HEK293 (cell line): ENCODE data around the gene EDAR.

Source experiments
- CTCF ChIA-PET: fragments of 350-600 bp; formaldehyde crosslinking; extraction: SDS; loops from one replicate; lab custom pipeline; 2021; ENCODE audit warnings: antibody characterized with exemption; lab: Yijun Ruan, JAX
- POLR2A ChIA-PET: fragments of 300-600 bp; formaldehyde crosslinking; extraction: SDS; loops from one replicate; lab custom pipeline; 2020; ENCODE audit warnings: antibody characterized with exemption, inconsistent platforms; lab: Yijun Ruan, JAX
- H3K27ac ChIP-seq: fragments of 200-500 bp; sonication (Bioruptor generic); 2 replicates; pipeline ENCODE4 v1.5.1; 2014; ENCODE audit warnings: low read depth, low read length, control low read depth, inconsistent platforms; ENCODE audit errors: extremely low read depth
- H3K36me3 ChIP-seq, 2 experiments: fragments of 200-500 bp in 1 of 2; sonication (Bioruptor generic) in 1 of 2; 1 replicate in 1 of 2; 2 replicates in 1 of 2; pipeline ENCODE4 v1.5.1; 2014 to 2017; ENCODE audit warnings: inconsistent platforms in 2 of 2, low read length in 2 of 2; ENCODE audit not compliant: control insufficient read depth in 2 of 2, insufficient read depth in 1 of 2
- H3K4me1 ChIP-seq: fragments of 200-500 bp; sonication (Bioruptor generic); 2 replicates; pipeline ENCODE4 v1.5.1; 2014; ENCODE audit warnings: mild to moderate bottlenecking, low read length, inconsistent platforms; ENCODE audit not compliant: control insufficient read depth, insufficient read depth
- H3K4me3 ChIP-seq: 2 replicates; pipeline ENCODE4 v1.5.1; 2011; ENCODE audit warnings: low read depth, mild to moderate bottlenecking, control low read depth, low read length, moderate library complexity
- H3K9me3 ChIP-seq: fragments of 200-500 bp; sonication (Bioruptor generic); 2 replicates; pipeline ENCODE4 v1.5.1; 2014; ENCODE audit warnings: low read depth, low read length, inconsistent platforms; ENCODE audit not compliant: control insufficient read depth, insufficient read depth
- EGR2 ChIP-seq: fragments of 450-650 bp; formaldehyde crosslinking; IDR thresholded peaks from 2 replicates; pipeline ENCODE4 v1.5.1; 2016; ENCODE audit warnings: low read depth, missing biosample characterization, missing genetic modification characterization
- OSR2 ChIP-seq: fragments of 450-650 bp; formaldehyde crosslinking; IDR thresholded peaks from 2 replicates; pipeline ENCODE4 v1.5.1; 2016; ENCODE audit warnings: missing biosample characterization, missing genetic modification characterization
- ZBTB8A ChIP-seq: fragments of 450-650 bp; formaldehyde crosslinking; IDR thresholded peaks from 2 replicates; pipeline ENCODE4 v1.5.1; 2016; ENCODE audit warnings: missing biosample characterization, missing genetic modification characterization
- ZFHX2 ChIP-seq: fragments of 450-650 bp; formaldehyde crosslinking; conservative IDR thresholded peaks from 2 replicates; pipeline ENCODE4 v1.5.1; 2016; ENCODE audit warnings: missing biosample characterization, missing genetic modification characterization
- ZFP41 ChIP-seq: fragments of 450-650 bp; formaldehyde crosslinking; IDR thresholded peaks from 2 replicates; pipeline ENCODE4 v1.5.1; 2016; ENCODE audit warnings: missing biosample characterization, missing genetic modification characterization, borderline replicate concordance
- ZFP69B ChIP-seq: fragments of 450-650 bp; formaldehyde crosslinking; IDR thresholded peaks from 2 replicates; pipeline ENCODE4 v1.5.1; 2016; ENCODE audit warnings: missing biosample characterization, missing genetic modification characterization
- ZNF501 ChIP-seq: fragments of 450-650 bp; formaldehyde crosslinking; IDR thresholded peaks from 2 replicates; pipeline ENCODE4 v1.5.1; 2016; ENCODE audit warnings: missing biosample characterization, missing genetic modification characterization
- ZNF521 ChIP-seq: fragments of 450-650 bp; formaldehyde crosslinking; IDR thresholded peaks from 2 replicates; pipeline ENCODE4 v1.5.1; 2017; ENCODE audit warnings: missing biosample characterization, mild to moderate bottlenecking, missing genetic modification characterization
- ZNF558 ChIP-seq: fragments of 450-650 bp; formaldehyde crosslinking; IDR thresholded peaks from 2 replicates; pipeline ENCODE4 v1.5.1; 2016; ENCODE audit warnings: missing biosample characterization, missing genetic modification characterization
- ZNF600 ChIP-seq: fragments of 450-650 bp; formaldehyde crosslinking; IDR thresholded peaks from 2 replicates; pipeline ENCODE4 v1.5.1; 2016; ENCODE audit warnings: missing biosample characterization, missing genetic modification characterization
- ZNF621 ChIP-seq: fragments of 450-650 bp; formaldehyde crosslinking; IDR thresholded peaks from 2 replicates; pipeline ENCODE4 v1.5.1; 2017; ENCODE audit warnings: missing biosample characterization, missing genetic modification characterization
- ZNF629 ChIP-seq: fragments of 450-650 bp; formaldehyde crosslinking; IDR thresholded peaks from 2 replicates; pipeline ENCODE4 v1.5.1; 2017; ENCODE audit warnings: missing biosample characterization, missing genetic modification characterization
- ZNF660 ChIP-seq: fragments of 450-650 bp; IDR thresholded peaks from 2 replicates; pipeline ENCODE4 v1.5.1; 2018; ENCODE audit warnings: missing biosample characterization, mild to moderate bottlenecking, missing genetic modification characterization
- ZNF701 ChIP-seq: fragments of 450-650 bp; formaldehyde crosslinking; IDR thresholded peaks from 2 replicates; pipeline ENCODE4 v1.5.1; 2016; ENCODE audit warnings: missing biosample characterization, missing genetic modification characterization
- TF ChIP-seq, protein P1 (sequence below): fragments of 450-650 bp; formaldehyde crosslinking; IDR thresholded peaks from 2 replicates; pipeline ENCODE4 v1.5.1; 2016; ENCODE audit warnings: missing biosample characterization, missing genetic modification characterization
- TF ChIP-seq, protein P2 (sequence below): fragments of 450-650 bp; formaldehyde crosslinking; IDR thresholded peaks from 2 replicates; pipeline ENCODE4 v1.5.1; 2016; ENCODE audit warnings: missing biosample characterization, missing genetic modification characterization
- TF ChIP-seq, protein P3 (sequence below): fragments of 450-650 bp; IDR thresholded peaks from 2 replicates; pipeline ENCODE4 v1.5.1; 2018; ENCODE audit warnings: missing biosample characterization, missing genetic modification characterization
- TF ChIP-seq, protein P4 (sequence below): fragments of 450-650 bp; formaldehyde crosslinking; IDR thresholded peaks from 2 replicates; pipeline ENCODE4 v1.5.1; 2016; ENCODE audit warnings: missing biosample characterization, missing genetic modification characterization, borderline replicate concordance

Gene EDAR

DNA sequence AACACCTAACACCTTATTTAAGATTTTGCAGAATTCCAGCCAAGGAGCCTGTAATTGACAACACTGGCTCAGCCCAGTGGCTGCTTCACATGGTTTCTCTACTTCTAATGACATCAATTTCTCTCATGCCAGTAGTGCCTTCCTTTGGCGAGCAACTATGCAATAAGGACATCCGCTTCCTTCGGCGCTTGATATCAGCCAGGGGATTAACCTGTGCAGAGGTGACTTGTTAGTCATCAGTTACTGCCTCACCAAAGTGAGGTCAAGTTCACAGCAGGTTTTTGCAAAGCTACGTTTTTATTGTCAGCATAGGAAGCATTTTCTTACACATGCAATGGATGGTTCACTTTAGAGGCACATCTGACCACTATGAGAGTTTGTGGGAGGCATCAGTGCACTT is 24.0 kb upstream of the EDAR start:
- no peaks in the 10 kb centered on the region for H3K4me1 ChIP-seq

DNA sequence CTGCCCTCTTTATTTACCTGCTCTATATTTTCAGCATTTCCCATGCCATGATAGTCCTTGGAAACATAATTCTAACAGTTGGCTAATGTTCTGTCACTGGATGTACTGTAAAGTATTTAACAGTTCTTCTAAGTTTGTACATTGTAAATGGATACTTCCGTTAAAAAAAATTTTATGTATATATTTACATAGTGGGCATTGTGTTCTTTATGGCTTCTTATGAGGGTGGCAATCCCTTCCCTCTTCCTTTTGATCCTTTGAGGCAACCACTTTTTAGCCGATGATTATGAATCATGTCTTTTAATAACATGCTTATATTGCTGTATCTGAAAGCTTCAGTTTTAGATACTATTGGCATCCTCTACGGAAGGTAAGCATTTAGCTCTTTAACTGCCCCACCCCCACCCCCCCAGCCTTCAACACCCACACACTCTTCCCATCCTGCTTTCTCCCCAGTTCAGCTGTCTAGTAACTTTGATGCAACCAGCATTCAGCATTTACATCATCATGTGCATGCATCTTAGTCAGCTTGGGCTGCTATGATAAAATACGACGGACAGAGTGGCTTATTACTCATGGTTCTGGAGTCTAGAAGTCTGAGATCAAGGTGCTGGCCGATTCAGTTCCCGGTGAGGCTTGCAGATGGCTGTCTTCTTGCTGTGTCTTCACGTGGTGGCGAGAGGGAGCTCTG is 21.0 kb upstream of the EDAR start:
- 0 out of 2 replicates have a peak, but pooled peaks have one; percentile 26 for TF ChIP-seq ZNF600 (tag by site-specific recombination)
- peak; percentile 57 for TF ChIP-seq ZFHX2 (tag by site-specific recombination)
- TF ChIP-seq ZFP69B (tag by site-specific recombination): no peak
- 0 out of 2 replicates have a peak, but pooled peaks have one; percentile 19 for TF ChIP-seq ZNF629 (tag by site-specific recombination)
- no peak for TF ChIP-seq EGR2 (tag by site-specific recombination)
- TF ChIP-seq, protein P1, sequence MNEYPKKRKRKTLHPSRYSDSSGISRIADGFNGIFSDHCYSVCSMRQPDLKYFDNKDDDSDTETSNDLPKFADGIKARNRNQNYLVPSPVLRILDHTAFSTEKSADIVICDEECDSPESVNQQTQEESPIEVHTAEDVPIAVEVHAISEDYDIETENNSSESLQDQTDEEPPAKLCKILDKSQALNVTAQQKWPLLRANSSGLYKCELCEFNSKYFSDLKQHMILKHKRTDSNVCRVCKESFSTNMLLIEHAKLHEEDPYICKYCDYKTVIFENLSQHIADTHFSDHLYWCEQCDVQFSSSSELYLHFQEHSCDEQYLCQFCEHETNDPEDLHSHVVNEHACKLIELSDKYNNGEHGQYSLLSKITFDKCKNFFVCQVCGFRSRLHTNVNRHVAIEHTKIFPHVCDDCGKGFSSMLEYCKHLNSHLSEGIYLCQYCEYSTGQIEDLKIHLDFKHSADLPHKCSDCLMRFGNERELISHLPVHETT (tag by site-specific recombination): no peak
- peak; percentile 47; the same call in 1 of the 2 replicates for TF ChIP-seq ZNF660 (tag by site-specific recombination)
- Histone ChIP-seq H3K4me3 (no peak overlapping the region), H3K9me3 (no peaks in the 10 kb centered on the region), H3K27ac (no peak overlapping the region), H3K36me3 (no peaks in the 10 kb centered on the region), H3K4me1 (no peaks in the 10 kb centered on the region)
- ChIA-PET POLR2A (no interaction called here), CTCF (no interaction called here)

More for the DNA sequence above, 24.0 kb upstream of the EDAR start:
- Histone ChIP-seq H3K9me3 (no peaks in the 10 kb centered on the region), H3K36me3 (no peaks in the 10 kb centered on the region), H3K27ac (no peak overlapping the region), H3K4me3 (no peak overlapping the region)
- POLR2A ChIA-PET: no interaction called here
- TF ChIP-seq ZNF558 (tag by site-specific recombination): no peak
- TF ChIP-seq ZNF501: no peak
- TF ChIP-seq, protein P2, sequence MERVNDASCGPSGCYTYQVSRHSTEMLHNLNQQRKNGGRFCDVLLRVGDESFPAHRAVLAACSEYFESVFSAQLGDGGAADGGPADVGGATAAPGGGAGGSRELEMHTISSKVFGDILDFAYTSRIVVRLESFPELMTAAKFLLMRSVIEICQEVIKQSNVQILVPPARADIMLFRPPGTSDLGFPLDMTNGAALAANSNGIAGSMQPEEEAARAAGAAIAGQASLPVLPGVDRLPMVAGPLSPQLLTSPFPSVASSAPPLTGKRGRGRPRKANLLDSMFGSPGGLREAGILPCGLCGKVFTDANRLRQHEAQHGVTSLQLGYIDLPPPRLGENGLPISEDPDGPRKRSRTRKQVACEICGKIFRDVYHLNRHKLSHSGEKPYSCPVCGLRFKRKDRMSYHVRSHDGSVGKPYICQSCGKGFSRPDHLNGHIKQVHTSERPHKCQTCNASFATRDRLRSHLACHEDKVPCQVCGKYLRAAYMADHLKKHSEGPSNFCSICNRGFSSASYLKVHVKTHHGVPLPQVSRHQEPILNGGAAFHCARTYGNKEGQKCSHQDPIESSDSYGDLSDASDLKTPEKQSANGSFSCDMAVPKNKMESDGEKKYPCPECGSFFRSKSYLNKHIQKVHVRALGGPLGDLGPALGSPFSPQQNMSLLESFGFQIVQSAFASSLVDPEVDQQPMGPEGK (tag by site-specific recombination): no peak
- TF ChIP-seq OSR2 (tag by site-specific recombination): no peak
- no peak for TF ChIP-seq ZNF521 (tag by site-specific recombination)
- CTCF ChIA-PET: interaction anchor here (0.9 to 1.4 kb wide), 2 partner anchors 20 to 406 kb away, joined by 3 to 4 read pairs; no protein-coding TSS in a partner anchor

DNA sequence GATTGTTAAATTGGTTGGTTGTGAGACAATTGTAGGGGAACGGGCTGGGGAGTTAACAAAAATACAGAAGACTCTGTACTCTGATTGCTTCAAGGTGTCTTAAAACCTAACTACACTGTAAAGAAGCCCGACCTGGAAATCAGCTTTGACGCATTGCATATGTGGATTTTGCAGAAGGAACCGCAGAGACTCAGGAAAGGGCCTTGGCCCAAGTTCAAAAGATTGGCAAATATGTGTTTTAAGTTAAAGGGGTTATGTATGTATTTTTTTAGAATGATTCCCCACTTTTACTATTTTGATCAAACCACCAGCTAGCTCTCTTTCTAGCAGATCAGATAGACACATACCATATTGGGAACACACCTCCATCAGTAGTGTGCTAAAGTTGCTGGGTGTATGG is 18.0 kb upstream of the EDAR start:
- Histone ChIP-seq H3K27ac (no peak overlapping the region), H3K36me3 (no peaks in the 10 kb centered on the region), H3K9me3 (no peaks in the 10 kb centered on the region), H3K4me3 (no peak overlapping the region), H3K4me1 (no peaks in the 10 kb centered on the region)
- CTCF ChIA-PET: interaction anchor here (0.7 kb wide), 1 partner anchor 17 kb away, joined by 3 read pairs; no protein-coding TSS in a partner anchor
- POLR2A ChIA-PET: no interaction called here
- TF ChIP-seq, protein P3, sequence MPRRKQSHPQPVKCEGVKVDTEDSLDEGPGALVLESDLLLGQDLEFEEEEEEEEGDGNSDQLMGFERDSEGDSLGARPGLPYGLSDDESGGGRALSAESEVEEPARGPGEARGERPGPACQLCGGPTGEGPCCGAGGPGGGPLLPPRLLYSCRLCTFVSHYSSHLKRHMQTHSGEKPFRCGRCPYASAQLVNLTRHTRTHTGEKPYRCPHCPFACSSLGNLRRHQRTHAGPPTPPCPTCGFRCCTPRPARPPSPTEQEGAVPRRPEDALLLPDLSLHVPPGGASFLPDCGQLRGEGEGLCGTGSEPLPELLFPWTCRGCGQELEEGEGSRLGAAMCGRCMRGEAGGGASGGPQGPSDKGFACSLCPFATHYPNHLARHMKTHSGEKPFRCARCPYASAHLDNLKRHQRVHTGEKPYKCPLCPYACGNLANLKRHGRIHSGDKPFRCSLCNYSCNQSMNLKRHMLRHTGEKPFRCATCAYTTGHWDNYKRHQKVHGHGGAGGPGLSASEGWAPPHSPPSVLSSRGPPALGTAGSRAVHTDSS: no peak
- no peak for TF ChIP-seq ZNF621 (tag by site-specific recombination)
- TF ChIP-seq ZBTB8A (tag by site-specific recombination): no peak
- TF ChIP-seq, protein P4, sequence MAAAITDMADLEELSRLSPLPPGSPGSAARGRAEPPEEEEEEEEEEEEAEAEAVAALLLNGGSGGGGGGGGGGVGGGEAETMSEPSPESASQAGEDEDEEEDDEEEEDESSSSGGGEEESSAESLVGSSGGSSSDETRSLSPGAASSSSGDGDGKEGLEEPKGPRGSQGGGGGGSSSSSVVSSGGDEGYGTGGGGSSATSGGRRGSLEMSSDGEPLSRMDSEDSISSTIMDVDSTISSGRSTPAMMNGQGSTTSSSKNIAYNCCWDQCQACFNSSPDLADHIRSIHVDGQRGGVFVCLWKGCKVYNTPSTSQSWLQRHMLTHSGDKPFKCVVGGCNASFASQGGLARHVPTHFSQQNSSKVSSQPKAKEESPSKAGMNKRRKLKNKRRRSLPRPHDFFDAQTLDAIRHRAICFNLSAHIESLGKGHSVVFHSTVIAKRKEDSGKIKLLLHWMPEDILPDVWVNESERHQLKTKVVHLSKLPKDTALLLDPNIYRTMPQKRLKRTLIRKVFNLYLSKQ (tag by site-specific recombination): no peak
- no peak for TF ChIP-seq ZFP41 (tag by site-specific recombination)
- no peak for TF ChIP-seq ZNF701 (tag by site-specific recombination)
